CD4-positive, alpha-beta memory T cell (primary cell): ENCODE results near the gene NEU4. TPM values are rescaled to one million over a fixed set of nuclear protein-coding genes. Genes with fewer than 3 reads are reported as not detected.
A peak's percentile ranks its signal among the peaks of the same experiment; 100 is the strongest.
"Not testable (repeated sequence)": the region's sequence is repeated elsewhere in the genome, so short reads cannot be mapped to it uniquely, and the experiment has no call there.

Experiments used
- CTCF ChIA-PET: fragments of 350-600 bp; sonication (Branson Sonifier 250); formaldehyde crosslinking; loops from one replicate; lab custom pipeline; 2021; ENCODE audit warnings: inconsistent platforms; ENCODE audit not compliant: partially characterized antibody; lab: Charles Lee
- POLR2A ChIA-PET: fragments of 350-600 bp; sonication (Branson Sonifier 250); formaldehyde crosslinking; loops from one replicate; lab custom pipeline; 2021; ENCODE audit not compliant: partially characterized antibody; lab: Charles Lee
- DNase-seq, 5 donors: peaks; one replicate each; pipeline versions ENCODE4 v3.0.0 to v3.0.0-alpha.2; 2020 to 2022; ENCODE audit warnings: mixed read lengths in 1 of 5
- H3K27ac ChIP-seq: one replicate; pipeline ENCODE4 v1.7.0; 2013; ENCODE audit warnings: low read depth, low read length
- H3K27me3 ChIP-seq: 2 replicates; pipeline ENCODE4 v1.7.0; 2013; ENCODE audit warnings: mild to moderate bottlenecking, low read length, moderate library complexity; ENCODE audit not compliant: insufficient read depth
- H3K36me3 ChIP-seq: 2 replicates; pipeline ENCODE4 v1.7.0; 2013; ENCODE audit warnings: mild to moderate bottlenecking, low read length, moderate library complexity; ENCODE audit not compliant: insufficient read depth
- H3K4me1 ChIP-seq: 2 replicates; pipeline ENCODE4 v1.7.0; 2013; ENCODE audit warnings: mild to moderate bottlenecking, low read length, moderate library complexity; ENCODE audit not compliant: insufficient read depth
- H3K4me3 ChIP-seq, 2 donors: one replicate each; pipeline ENCODE4 v1.7.0; 2013; ENCODE audit warnings: low read length in 2 of 2, mild to moderate bottlenecking in 1 of 2
- H3K9me3 ChIP-seq, 2 donors: one replicate each; pipeline ENCODE4 v1.7.0; 2013; ENCODE audit warnings: low read length in 2 of 2, control low read depth in 1 of 2; ENCODE audit not compliant: control insufficient read depth in 1 of 2
- H3K27ac Mint-ChIP-seq, 7 donors: one replicate each; pipeline ENCODE4 v1.8.0; 2020 to 2021; ENCODE audit warnings: mixed read lengths in 7 of 7, mild to moderate bottlenecking in 6 of 7, inconsistent platforms in 3 of 7, moderate library complexity in 3 of 7
- H3K27me3 Mint-ChIP-seq, 2 donors: one replicate each; pipeline ENCODE4 v1.8.0; 2020 to 2021; ENCODE audit warnings: mixed read lengths in 2 of 2
- H3K36me3 Mint-ChIP-seq, 2 donors: one replicate each; pipeline ENCODE4 v1.8.0; 2020 to 2021; ENCODE audit warnings: mixed read lengths in 2 of 2, inconsistent platforms in 1 of 2, mild to moderate bottlenecking in 1 of 2
- H3K4me1 Mint-ChIP-seq, 4 donors: one replicate each; pipeline ENCODE4 v1.8.0; 2020 to 2021; ENCODE audit warnings: mixed read lengths in 4 of 4, mild to moderate bottlenecking in 1 of 4
- H3K4me3 Mint-ChIP-seq, 8 donors: one replicate each; pipeline ENCODE4 v1.8.0; 2020 to 2021; ENCODE audit warnings: mixed read lengths in 8 of 8, mild to moderate bottlenecking in 7 of 8, moderate library complexity in 6 of 8, inconsistent platforms in 3 of 8
- H3K9me3 Mint-ChIP-seq, 8 donors: one replicate each; pipeline ENCODE4 v1.8.0; 2020 to 2021; ENCODE audit warnings: mixed read lengths in 8 of 8, mild to moderate bottlenecking in 5 of 8, inconsistent platforms in 3 of 8, moderate library complexity in 1 of 8
- intact Hi-C: fragments of 100-400 bp; cut with micrococcal nuclease; formaldehyde crosslinking; loops from one replicate; pipeline ENCODE4 v1.15.1; 2023
- polyA plus RNA-seq, 2 donors: library from polyadenylated mRNA; unstranded; fragments of 300-500 nt; fragmentation: Illumina TruSeq; gene quantifications; one replicate each; pipeline ENCODE4 v1.2.3, GENCODE V29; 2021
- total RNA-seq, 2 experiments: library from RNA; stranded (reverse); gene quantifications; one replicate each; pipeline ENCODE4 v1.2.3, GENCODE V29; 2021

NEU4 gene
- total and polyA plus RNA-seq, 4 experiments from 2014 or later: 0.14 to 1.3 TPM; not detected in 2

GRCh38 chr2:241775223-241776177 is 33.5 kb upstream of the NEU4 start:
- Mint-ChIP-seq H3K27ac (no peak overlapping the region), H3K27me3 (no peaks in the 10 kb centered on the region), H3K4me3 (no peak overlapping the region), H3K36me3 (no peaks in the 10 kb centered on the region), H3K4me1 (peaks cover 6 to 21% (median 10%) of the 10 kb centered on the region in 4 donors), H3K9me3 (peaks cover 0 to under 1% (median 0%) of the 10 kb centered on the region in 8 donors)
- Histone ChIP-seq H3K4me3 (no peak overlapping the region), H3K36me3 (no peaks in the 10 kb centered on the region), H3K27me3 (no peaks in the 10 kb centered on the region), H3K9me3 (no peaks in the 10 kb centered on the region), H3K4me1 (peaks cover 20% of the 10 kb centered on the region), H3K27ac (no peak overlapping the region)
- intact Hi-C loops: no loop called here
- CTCF ChIA-PET: no interaction called here
- POLR2A ChIA-PET: interaction anchor here (1.3 kb wide), 1 partner anchor 12 kb away, joined by 4 read pairs; no protein-coding TSS in a partner anchor
- peak in 1 of 5 donors; percentile 25 for DNase-seq

- Histone ChIP-seq H3K4me1 (peaks cover 19% of the 10 kb centered on the region), H3K9me3 (no peaks in the 10 kb centered on the region), H3K27me3 (no peaks in the 10 kb centered on the region), H3K4me3 (no peak within 1 kb of the TSS), H3K27ac (no peak within 1 kb of the TSS), H3K36me3 (no peaks in the 10 kb centered on the region)
- H3K4me1 Mint-ChIP-seq: peaks cover 6 to 15% (median 10%) of the 10 kb centered on the region in 4 donors
- no peak within 1 kb of the TSS for H3K4me3 Mint-ChIP-seq
- intact Hi-C loops: no loop called here
- H3K36me3 Mint-ChIP-seq: no peaks in the 10 kb centered on the region
- ChIA-PET POLR2A (interaction anchor here (1.3 kb wide), 1 partner anchor 13 kb away, joined by 4 read pairs; no protein-coding TSS in a partner anchor), CTCF (no interaction called here)
- DNase-seq: peak in 1 of 5 donors; percentile 18
- no peak within 1 kb of the TSS for H3K27ac Mint-ChIP-seq
- no peaks in the 10 kb centered on the region for H3K27me3 Mint-ChIP-seq
- H3K9me3 Mint-ChIP-seq: peaks cover 0 to 9% (median 0%) of the 10 kb centered on the region in 8 donors
These were observed 32.4 kb upstream of the NEU4 start, which contains the start of gene GAL3ST2 for GRCh38 chr2:241776336-241777169. GAL3ST2 (plus strand) TSS chr2:241776822; CDS start chr2:241776956, 134 bp downstream.

- H3K9me3 Mint-ChIP-seq: peaks cover 0 to 9% (median 0%) of the 10 kb centered on the region in 8 donors
- CTCF ChIA-PET: no interaction called here
- Histone ChIP-seq H3K4me3 (no peak overlapping the region), H3K27ac (no peak overlapping the region), H3K36me3 (no peaks in the 10 kb centered on the region), H3K9me3 (no peaks in the 10 kb centered on the region), H3K27me3 (no peaks in the 10 kb centered on the region), H3K4me1 (peaks cover 13% of the 10 kb centered on the region)
- peaks cover under 1 to 10% (median 5%) of the 10 kb centered on the region in 4 donors for H3K4me1 Mint-ChIP-seq
- intact Hi-C loops: no loop called here
- H3K27me3 Mint-ChIP-seq: no peaks in the 10 kb centered on the region
- no peak overlapping the region for H3K27ac Mint-ChIP-seq
- no peak for DNase-seq
- POLR2A ChIA-PET: no interaction called here
- no peak overlapping the region for H3K4me3 Mint-ChIP-seq
- no peaks in the 10 kb centered on the region for H3K36me3 Mint-ChIP-seq
These were observed 31.8 kb upstream of the NEU4 start for GRCh38 chr2:241777170-241777685.

- Histone ChIP-seq H3K4me1 (peaks cover 7% of the 10 kb centered on the region), H3K4me3 (no peak overlapping the region), H3K27me3 (no peaks in the 10 kb centered on the region), H3K27ac (no peak overlapping the region), H3K36me3 (no peaks in the 10 kb centered on the region), H3K9me3 (no peaks in the 10 kb centered on the region)
- no peak overlapping the region for H3K27ac Mint-ChIP-seq
- peaks cover 0 to 3% (median 1%) of the 10 kb centered on the region in 4 donors for H3K4me1 Mint-ChIP-seq
- H3K9me3 Mint-ChIP-seq: peaks cover 0 to 9% (median 0%) of the 10 kb centered on the region in 8 donors
- ChIA-PET POLR2A (interaction anchor here (0.9 kb wide), 1 partner anchor 15 kb away, joined by 3 read pairs; no protein-coding TSS in a partner anchor), CTCF (no interaction called here)
- H3K36me3 Mint-ChIP-seq: no peaks in the 10 kb centered on the region
- intact Hi-C loops: no loop called here
- DNase-seq: peak in 1 of 5 donors; percentile 19
- no peaks in the 10 kb centered on the region for H3K27me3 Mint-ChIP-seq
- H3K4me3 Mint-ChIP-seq: no peak overlapping the region
These were observed 31.0 kb upstream of the NEU4 start for GRCh38 chr2:241777686-241778627.

- Mint-ChIP-seq H3K9me3 (peaks cover 0 to 9% (median 0%) of the 10 kb centered on the region in 8 donors), H3K27ac (no peak overlapping the region), H3K27me3 (no peaks in the 10 kb centered on the region), H3K36me3 (no peaks in the 10 kb centered on the region), H3K4me1 (no peaks in the 10 kb centered on the region), H3K4me3 (no peak overlapping the region)
- no peaks in the 10 kb centered on the region for H3K4me1 ChIP-seq
- no peaks in the 10 kb centered on the region for H3K9me3 ChIP-seq
- ChIA-PET POLR2A (no interaction called here), CTCF (interaction anchor here (1.8 kb wide), 1 partner anchor 17 kb away, joined by 5 read pairs; no protein-coding TSS in a partner anchor)
- H3K4me3 ChIP-seq: no peak overlapping the region
- no peak for DNase-seq
- H3K27ac ChIP-seq: no peak overlapping the region
- intact Hi-C loops: no loop called here
- H3K27me3 ChIP-seq: no peaks in the 10 kb centered on the region
- H3K36me3 ChIP-seq: no peaks in the 10 kb centered on the region
These were observed 27.9 kb upstream of the NEU4 start for GRCh38 chr2:241780939-241781569.

- H3K9me3 Mint-ChIP-seq, H3K27me3 Mint-ChIP-seq, H3K27me3 ChIP-seq, H3K36me3 ChIP-seq, H3K4me1 Mint-ChIP-seq, POLR2A ChIA-PET, DNase-seq, intact Hi-C loops, H3K27ac ChIP-seq, H3K4me1 ChIP-seq, H3K9me3 ChIP-seq, H3K4me3 ChIP-seq, H3K27ac Mint-ChIP-seq, H3K4me3 Mint-ChIP-seq, H3K36me3 Mint-ChIP-seq: not testable (repeated sequence)
- CTCF ChIA-PET: interaction anchor here (1.8 kb wide), 1 partner anchor 18 kb away, joined by 5 read pairs; no protein-coding TSS in a partner anchor
These were observed 26.9 kb upstream of the NEU4 start for GRCh38 chr2:241782053-241782452.
